Loucy (cell line): ENCODE results near the gene PRKD3.

Experiments used
- H2AFZ ChIP-seq: fragments of 200-600 bp; sonication (generic); 2 replicates; pipeline ENCODE4 v1.6.0; 2016; ENCODE audit warnings: antibody characterized with exemption, mild to moderate bottlenecking, low read length, moderate library complexity
- H3F3A ChIP-seq: fragments of 200-600 bp; 2 replicates; pipeline ENCODE4 v1.6.0; 2016; ENCODE audit warnings: antibody characterized with exemption, low read depth, mild to moderate bottlenecking
- H3K27me3 ChIP-seq: fragments of 200-600 bp; sonication (generic); 2 replicates; pipeline ENCODE4 v1.6.1; 2014; ENCODE audit warnings: low read length, mild to moderate bottlenecking; ENCODE audit not compliant: insufficient read depth, poor library complexity, severe bottlenecking
- H3K36me3 ChIP-seq: fragments of 200-600 bp; sonication (generic); 2 replicates; pipeline ENCODE4 v1.6.1; 2016; ENCODE audit warnings: low read length; ENCODE audit not compliant: insufficient read depth
- H3K4me1 ChIP-seq: fragments of 200-600 bp; sonication (generic); 2 replicates; pipeline ENCODE4 v1.5.1; 2014; ENCODE audit warnings: low read length, mild to moderate bottlenecking; ENCODE audit not compliant: insufficient read depth, poor library complexity, severe bottlenecking
- H3K4me2 ChIP-seq: fragments of 200-600 bp; sonication (generic); 2 replicates; pipeline ENCODE4 v1.6.0; 2014; ENCODE audit warnings: antibody characterized with exemption, low read length, low read depth, mild to moderate bottlenecking; ENCODE audit not compliant: poor library complexity, severe bottlenecking
- H3K4me3 ChIP-seq: fragments of 200-600 bp; sonication (generic); 2 replicates; pipeline ENCODE4 v1.5.1; 2014; ENCODE audit warnings: low read length, mild to moderate bottlenecking, mixed read lengths; ENCODE audit not compliant: poor library complexity, severe bottlenecking
- H3K79me2 ChIP-seq: fragments of 200-600 bp; sonication (generic); 2 replicates; pipeline ENCODE4 v1.6.1; 2014; ENCODE audit warnings: low read length; ENCODE audit not compliant: insufficient read depth
- H3K9ac ChIP-seq: fragments of 200-600 bp; sonication (generic); 2 replicates; pipeline ENCODE4 v1.6.0; 2014; ENCODE audit warnings: mild to moderate bottlenecking, low read depth, low read length, moderate library complexity; ENCODE audit not compliant: poor library complexity, severe bottlenecking
- H3K9me2 ChIP-seq: fragments of 200-600 bp; sonication (generic); replicated peaks from 2 replicates; pipeline ENCODE4 v1.6.1; 2016; ENCODE audit warnings: low read depth, low read length, mixed read lengths
- H3K9me3 ChIP-seq: fragments of 200-600 bp; sonication (generic); 2 replicates; pipeline ENCODE4 v1.6.1; 2014; ENCODE audit warnings: mild to moderate bottlenecking, antibody characterized with exemption, low read length, low read depth; ENCODE audit not compliant: insufficient read depth
- H4K20me1 ChIP-seq: fragments of 200-600 bp; sonication (generic); 2 replicates; pipeline ENCODE4 v1.6.0; 2014; ENCODE audit warnings: antibody characterized with exemption, low read length, mild to moderate bottlenecking; ENCODE audit not compliant: insufficient read depth, poor library complexity, severe bottlenecking
- EZH2phosphoT487 ChIP-seq: fragments of 200-600 bp; IDR thresholded peaks from 2 replicates; pipeline ENCODE4 v1.6.1; 2018; ENCODE audit warnings: antibody characterized with exemption, mild to moderate bottlenecking, moderate library complexity, borderline replicate concordance
- TF ChIP-seq, protein P1 (sequence below): fragments of 200-600 bp; sonication (generic); conservative IDR thresholded peaks from 2 replicates; pipeline ENCODE4 v1.5.1; 2014; ENCODE audit warnings: mild to moderate bottlenecking, antibody characterized with exemption, low read length

Gene PRKD3

GRCh38 chr2:37317746-37318145 lies 6.9 kb downstream of the PRKD3 start:
- Histone ChIP-seq H3K36me3 (no peaks in the 10 kb centered on the region), H4K20me1 (peaks cover 89% of the 10 kb centered on the region), H3K4me2 (peak overlapping the region; percentile 97), H3F3A (no peaks in the 10 kb centered on the region; the same call in 1 of the 2 replicates), H3K9me2 (no peaks in the 10 kb centered on the region), H2AFZ (no peak overlapping the region), H3K79me2 (peaks cover 100% of the 10 kb centered on the region), H3K4me3 (peak overlapping the region; percentile 96), H3K9me3 (no peaks in the 10 kb centered on the region), H3K27me3 (no peaks in the 10 kb centered on the region), H3K4me1 (peaks cover 80% of the 10 kb centered on the region), H3K9ac (no peak overlapping the region)
- TF ChIP-seq, protein P1, sequence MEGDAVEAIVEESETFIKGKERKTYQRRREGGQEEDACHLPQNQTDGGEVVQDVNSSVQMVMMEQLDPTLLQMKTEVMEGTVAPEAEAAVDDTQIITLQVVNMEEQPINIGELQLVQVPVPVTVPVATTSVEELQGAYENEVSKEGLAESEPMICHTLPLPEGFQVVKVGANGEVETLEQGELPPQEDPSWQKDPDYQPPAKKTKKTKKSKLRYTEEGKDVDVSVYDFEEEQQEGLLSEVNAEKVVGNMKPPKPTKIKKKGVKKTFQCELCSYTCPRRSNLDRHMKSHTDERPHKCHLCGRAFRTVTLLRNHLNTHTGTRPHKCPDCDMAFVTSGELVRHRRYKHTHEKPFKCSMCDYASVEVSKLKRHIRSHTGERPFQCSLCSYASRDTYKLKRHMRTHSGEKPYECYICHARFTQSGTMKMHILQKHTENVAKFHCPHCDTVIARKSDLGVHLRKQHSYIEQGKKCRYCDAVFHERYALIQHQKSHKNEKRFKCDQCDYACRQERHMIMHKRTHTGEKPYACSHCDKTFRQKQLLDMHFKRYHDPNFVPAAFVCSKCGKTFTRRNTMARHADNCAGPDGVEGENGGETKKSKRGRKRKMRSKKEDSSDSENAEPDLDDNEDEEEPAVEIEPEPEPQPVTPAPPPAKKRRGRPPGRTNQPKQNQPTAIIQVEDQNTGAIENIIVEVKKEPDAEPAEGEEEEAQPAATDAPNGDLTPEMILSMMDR, result no peak
- TF ChIP-seq EZH2phosphoT487, result no peak

- Histone ChIP-seq H3K9me2 (no peaks in the 10 kb centered on the region), H3F3A (no peaks in the 10 kb centered on the region; the same call in 1 of the 2 replicates), H4K20me1 (peaks cover 82% of the 10 kb centered on the region), H3K27me3 (no peaks in the 10 kb centered on the region), H3K4me3 (no peak overlapping the region), H3K9me3 (no peaks in the 10 kb centered on the region), H3K36me3 (no peaks in the 10 kb centered on the region), H3K4me1 (peaks cover 80% of the 10 kb centered on the region), H3K79me2 (peaks cover 100% of the 10 kb centered on the region), H2AFZ (no peak overlapping the region), H3K9ac (no peak overlapping the region), H3K4me2 (peak overlapping the region; percentile 97)
- TF ChIP-seq EZH2phosphoT487, result no peak
- TF ChIP-seq, protein P1, result no peak
Observed at GRCh38 chr2:37316181-37316580, 8.5 kb downstream of the PRKD3 start.

DNA sequence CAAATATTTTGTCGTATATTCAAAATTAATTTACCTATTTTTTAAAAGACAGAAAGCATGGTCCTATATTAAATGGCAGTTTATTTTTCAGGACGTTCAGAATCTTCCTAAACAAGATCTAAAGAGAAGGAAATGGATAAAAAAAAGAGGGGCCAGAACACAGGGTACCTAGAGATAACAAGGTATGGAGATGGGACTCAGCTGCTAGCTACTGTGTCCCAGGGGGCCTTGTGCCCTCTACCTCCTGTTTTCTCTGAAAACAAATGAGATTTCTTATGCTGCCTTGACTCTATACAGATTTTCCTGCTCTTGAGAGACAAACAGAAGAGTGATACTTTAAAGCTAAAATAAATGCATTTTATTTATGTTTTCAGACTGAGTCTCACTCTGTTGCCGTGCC lies 9.3 kb downstream of the PRKD3 start:
- peak overlapping the region; percentile 97 for H3K4me2 ChIP-seq
- peaks cover 100% of the 10 kb centered on the region for H3K79me2 ChIP-seq
- no peak overlapping the region for H2AFZ ChIP-seq
- H3K9me2 ChIP-seq, result no peaks in the 10 kb centered on the region
- H3K36me3 ChIP-seq, result no peaks in the 10 kb centered on the region
- peak overlapping the region; percentile 21 for H3K9ac ChIP-seq
- no peaks in the 10 kb centered on the region for H3K9me3 ChIP-seq
- H3K4me1 ChIP-seq, result peaks cover 78% of the 10 kb centered on the region
- H3F3A ChIP-seq, result no peaks in the 10 kb centered on the region; the same call in 1 of the 2 replicates
- peaks cover 76% of the 10 kb centered on the region for H4K20me1 ChIP-seq
- TF ChIP-seq, protein P1, result no peak
- TF ChIP-seq EZH2phosphoT487, result no peak
- H3K4me3 ChIP-seq, result peak overlapping the region; percentile 48
- H3K27me3 ChIP-seq, result no peaks in the 10 kb centered on the region
